K562 (cell line): ENCODE results near the gene FAM78A. TPM values are rescaled to one million over a fixed set of nuclear protein-coding genes. Genes with fewer than 3 reads are reported as not detected.

ENCODE experiments used
- BRD4 ChIP-seq: fragments of 200-600 bp; sonication (generic); IDR thresholded peaks from 2 replicates; pipeline ENCODE4 v1.6.1; 2017; ENCODE audit warnings: inconsistent platforms
- CUX1 ChIP-seq: fragments of 200-800 bp; sonication (Bioruptor generic); IDR thresholded peaks from 2 replicates; pipeline ENCODE4 v1.6.1; 2016; ENCODE audit warnings: missing genetic modification characterization, missing compliant biosample characterization
- MLX ChIP-seq, 2 experiments: fragments of 450-650 bp in 1 of 2; sonication (generic) in 1 of 2; formaldehyde crosslinking; conservative IDR thresholded peaks; 2 replicates each; pipeline versions ENCODE4 v1.4.0 to v1.8.1; 2020 to 2022; ENCODE audit warnings: mild to moderate bottlenecking in 1 of 2, missing genetic modification reagents in 1 of 2
- polyA plus RNA-seq, 8 experiments: library from polyadenylated mRNA; depleted of rRNA in 4 of 8; stranded (reverse) in 5 of 8; unstranded in 3 of 8; fragments of >200 nt; fragmentation: Nextera tagmentation in 2 of 8; fragmentation: Illumina TruSeq in 1 of 8; extraction: Ambion mirVana in 2 of 8; extraction: Trizol in 1 of 8; gene quantifications; 2 replicates each; pipeline versions ENCODE4 v1.2.1 to v1.2.3, GENCODE V29; 2011 to 2014; ENCODE audit warnings: inconsistent platforms in 1 of 8, missing spikeins in 1 of 8
- total RNA-seq, 7 experiments: library from RNA; depleted of rRNA in 6 of 7; stranded (reverse); fragments of >200 nt in 6 of 7; fragmentation: Illumina TruSeq in 2 of 7; extraction: Trizol in 2 of 7; gene quantifications; 2 replicates each; pipeline versions ENCODE4 v1.2.1 to v1.2.3, GENCODE V29; 2011 to 2021; ENCODE audit warnings: low replicate concordance in 1 of 7

Gene FAM78A
- total and polyA plus RNA-seq, 9 of the 15 experiments (the other 6 are each of a cell fraction or from before 2014, with no cell fraction given): 0.56 to 103 (median 55.2) TPM

GRCh38 chr9:131284856-131285255, 8.5 kb upstream of the FAM78A start (continued):
- no peak for TF ChIP-seq CUX1 (CRISPR knock-in tag)
- TF ChIP-seq MLX (CRISPR knock-in tag; conservative IDR thresholded peaks at IDR 0.05): no peak
- no peak for TF ChIP-seq BRD4
- TF ChIP-seq, all 486 proteins: peak for 0
